ENCODE data around the gene TRIM41. TPM values are rescaled to one million over a fixed set of nuclear protein-coding genes. Genes with fewer than 3 reads are reported as not detected.
A peak's percentile ranks its signal among the peaks of the same experiment; 100 is the strongest.

The TRIM41 gene
- total and polyA plus RNA-seq, 9 of the 15 experiments (the other 6 are each of a cell fraction or from before 2014, with no cell fraction given), result 1.8 to 47.6 (median 20.9) TPM

DNA sequence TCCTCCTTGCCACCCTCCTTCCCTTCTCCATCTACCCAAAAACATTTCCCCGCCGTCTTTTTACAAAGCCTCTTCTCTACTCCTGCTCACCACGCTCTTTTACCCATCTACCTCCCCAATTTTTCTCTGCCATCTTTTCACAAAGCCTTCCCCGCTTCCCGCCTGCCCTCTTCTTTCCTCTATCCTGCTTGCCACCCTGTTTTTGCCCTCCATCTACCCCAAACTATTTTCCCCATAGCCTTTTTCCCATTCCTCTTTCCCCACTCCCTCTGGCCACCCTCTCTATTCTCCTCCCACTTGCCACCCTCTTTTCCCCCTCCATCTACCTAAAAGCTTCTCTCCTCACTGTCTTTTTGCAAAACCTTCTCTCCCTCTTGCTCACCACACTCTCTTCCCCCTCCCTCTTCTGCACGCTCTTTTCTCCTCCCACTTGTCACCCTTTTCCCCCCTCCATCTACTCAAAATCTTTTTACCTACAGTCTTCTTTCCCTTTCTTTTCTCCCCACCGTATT is 57.2 kb downstream of the TRIM41 start (continued):
- TF ChIP-seq, protein P1, sequence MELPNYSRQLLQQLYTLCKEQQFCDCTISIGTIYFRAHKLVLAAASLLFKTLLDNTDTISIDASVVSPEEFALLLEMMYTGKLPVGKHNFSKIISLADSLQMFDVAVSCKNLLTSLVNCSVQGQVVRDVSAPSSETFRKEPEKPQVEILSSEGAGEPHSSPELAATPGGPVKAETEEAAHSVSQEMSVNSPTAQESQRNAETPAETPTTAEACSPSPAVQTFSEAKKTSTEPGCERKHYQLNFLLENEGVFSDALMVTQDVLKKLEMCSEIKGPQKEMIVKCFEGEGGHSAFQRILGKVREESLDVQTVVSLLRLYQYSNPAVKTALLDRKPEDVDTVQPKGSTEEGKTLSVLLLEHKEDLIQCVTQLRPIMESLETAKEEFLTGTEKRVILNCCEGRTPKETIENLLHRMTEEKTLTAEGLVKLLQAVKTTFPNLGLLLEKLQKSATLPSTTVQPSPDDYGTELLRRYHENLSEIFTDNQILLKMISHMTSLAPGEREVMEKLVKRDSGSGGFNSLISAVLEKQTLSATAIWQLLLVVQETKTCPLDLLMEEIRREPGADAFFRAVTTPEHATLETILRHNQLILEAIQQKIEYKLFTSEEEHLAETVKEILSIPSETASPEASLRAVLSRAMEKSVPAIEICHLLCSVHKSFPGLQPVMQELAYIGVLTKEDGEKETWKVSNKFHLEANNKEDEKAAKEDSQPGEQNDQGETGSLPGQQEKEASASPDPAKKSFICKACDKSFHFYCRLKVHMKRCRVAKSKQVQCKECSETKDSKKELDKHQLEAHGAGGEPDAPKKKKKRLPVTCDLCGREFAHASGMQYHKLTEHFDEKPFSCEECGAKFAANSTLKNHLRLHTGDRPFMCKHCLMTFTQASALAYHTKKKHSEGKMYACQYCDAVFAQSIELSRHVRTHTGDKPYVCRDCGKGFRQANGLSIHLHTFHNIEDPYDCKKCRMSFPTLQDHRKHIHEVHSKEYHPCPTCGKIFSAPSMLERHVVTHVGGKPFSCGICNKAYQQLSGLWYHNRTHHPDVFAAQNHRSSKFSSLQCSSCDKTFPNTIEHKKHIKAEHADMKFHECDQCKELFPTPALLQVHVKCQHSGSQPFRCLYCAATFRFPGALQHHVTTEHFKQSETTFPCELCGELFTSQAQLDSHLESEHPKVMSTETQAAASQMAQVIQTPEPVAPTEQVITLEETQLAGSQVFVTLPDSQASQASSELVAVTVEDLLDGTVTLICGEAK (IDR thresholded peaks at IDR 0.05), result peak; percentile 34; the same call in 1 of the 2 replicates
- TF ChIP-seq, protein P1 (CRISPR knock-in tag; IDR thresholded peaks at IDR 0.05), result no peak
- TF ChIP-seq, protein P2, sequence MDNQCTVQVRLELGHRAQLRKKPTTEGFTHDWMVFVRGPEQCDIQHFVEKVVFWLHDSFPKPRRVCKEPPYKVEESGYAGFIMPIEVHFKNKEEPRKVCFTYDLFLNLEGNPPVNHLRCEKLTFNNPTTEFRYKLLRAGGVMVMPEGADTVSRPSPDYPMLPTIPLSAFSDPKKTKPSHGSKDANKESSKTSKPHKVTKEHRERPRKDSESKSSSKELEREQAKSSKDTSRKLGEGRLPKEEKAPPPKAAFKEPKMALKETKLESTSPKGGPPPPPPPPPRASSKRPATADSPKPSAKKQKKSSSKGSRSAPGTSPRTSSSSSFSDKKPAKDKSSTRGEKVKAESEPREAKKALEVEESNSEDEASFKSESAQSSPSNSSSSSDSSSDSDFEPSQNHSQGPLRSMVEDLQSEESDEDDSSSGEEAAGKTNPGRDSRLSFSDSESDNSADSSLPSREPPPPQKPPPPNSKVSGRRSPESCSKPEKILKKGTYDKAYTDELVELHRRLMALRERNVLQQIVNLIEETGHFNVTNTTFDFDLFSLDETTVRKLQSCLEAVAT (IDR thresholded peaks at IDR 0.05), result peak; percentile 31 to 67; a peak in 3 of 4 replicates
- TF ChIP-seq, protein P3, sequence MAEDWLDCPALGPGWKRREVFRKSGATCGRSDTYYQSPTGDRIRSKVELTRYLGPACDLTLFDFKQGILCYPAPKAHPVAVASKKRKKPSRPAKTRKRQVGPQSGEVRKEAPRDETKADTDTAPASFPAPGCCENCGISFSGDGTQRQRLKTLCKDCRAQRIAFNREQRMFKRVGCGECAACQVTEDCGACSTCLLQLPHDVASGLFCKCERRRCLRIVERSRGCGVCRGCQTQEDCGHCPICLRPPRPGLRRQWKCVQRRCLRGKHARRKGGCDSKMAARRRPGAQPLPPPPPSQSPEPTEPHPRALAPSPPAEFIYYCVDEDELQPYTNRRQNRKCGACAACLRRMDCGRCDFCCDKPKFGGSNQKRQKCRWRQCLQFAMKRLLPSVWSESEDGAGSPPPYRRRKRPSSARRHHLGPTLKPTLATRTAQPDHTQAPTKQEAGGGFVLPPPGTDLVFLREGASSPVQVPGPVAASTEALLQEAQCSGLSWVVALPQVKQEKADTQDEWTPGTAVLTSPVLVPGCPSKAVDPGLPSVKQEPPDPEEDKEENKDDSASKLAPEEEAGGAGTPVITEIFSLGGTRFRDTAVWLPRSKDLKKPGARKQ (CRISPR knock-in tag; IDR thresholded peaks at IDR 0.05), result no peak
- TF ChIP-seq HCFC1 (IDR thresholded peaks at IDR 0.05; ENCODE audit: low read depth, low read length) (no peak), ZNF764 (CRISPR knock-in tag; IDR thresholded peaks at IDR 0.05; ENCODE audit: low read depth) (no peak), C11orf30 (IDR thresholded peaks at IDR 0.05; ENCODE audit: low read depth) (no peak)

All from K562 (cell line).